NCI-H2029 (cell line): ENCODE measurements around the gene HERC2.
"Not testable (repeated sequence)": the region's sequence is repeated elsewhere in the genome, so short reads cannot be mapped to it uniquely, and the experiment has no call there.

ENCODE experiments used
- DNase-seq: peaks from one replicate; lab custom pipeline; 2025; lab: John Stamatoyannopoulos, UW

The HERC2 gene

DNA sequence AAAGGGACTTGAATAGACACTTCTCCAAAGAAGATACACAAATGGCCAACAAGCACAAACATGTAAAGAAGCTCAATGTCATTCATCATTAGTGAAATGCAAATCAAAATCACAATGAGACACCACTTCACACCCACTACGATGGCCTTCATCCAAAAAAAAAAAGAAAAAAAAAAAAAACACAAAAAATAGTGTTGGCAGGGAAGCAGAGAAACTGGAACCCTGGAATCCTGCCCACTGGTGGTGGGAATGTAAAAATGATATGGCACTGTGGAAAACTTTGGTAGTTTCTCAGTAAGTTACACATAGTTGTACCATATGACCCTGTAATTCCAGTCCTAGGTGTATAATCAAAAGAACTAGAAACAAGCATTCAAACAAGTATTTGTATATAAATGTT, 94.7 kb downstream of the HERC2 start:
- DNase-seq: not testable (repeated sequence)

DNA sequence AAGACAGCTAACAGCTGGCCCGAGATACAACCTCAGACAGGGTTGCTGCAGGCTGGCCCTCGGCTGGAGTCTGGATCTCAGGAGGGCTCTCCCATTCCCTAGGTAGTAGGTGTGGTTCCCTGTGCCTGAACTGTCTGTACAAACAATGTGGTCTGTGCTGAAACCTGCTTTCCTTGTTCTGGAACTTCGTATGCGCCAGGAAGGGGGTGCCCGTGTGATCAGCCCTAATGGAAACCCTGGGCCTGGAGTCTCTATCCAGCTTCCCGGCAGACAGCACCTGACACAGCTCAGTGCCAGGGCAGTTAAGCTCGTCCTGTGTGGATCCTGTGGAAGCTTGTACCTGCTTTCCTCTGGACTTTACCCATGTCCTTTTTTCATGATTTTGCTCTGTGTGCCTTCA, 99.4 kb downstream of the HERC2 start:
- DNase-seq: not testable (repeated sequence)

DNA sequence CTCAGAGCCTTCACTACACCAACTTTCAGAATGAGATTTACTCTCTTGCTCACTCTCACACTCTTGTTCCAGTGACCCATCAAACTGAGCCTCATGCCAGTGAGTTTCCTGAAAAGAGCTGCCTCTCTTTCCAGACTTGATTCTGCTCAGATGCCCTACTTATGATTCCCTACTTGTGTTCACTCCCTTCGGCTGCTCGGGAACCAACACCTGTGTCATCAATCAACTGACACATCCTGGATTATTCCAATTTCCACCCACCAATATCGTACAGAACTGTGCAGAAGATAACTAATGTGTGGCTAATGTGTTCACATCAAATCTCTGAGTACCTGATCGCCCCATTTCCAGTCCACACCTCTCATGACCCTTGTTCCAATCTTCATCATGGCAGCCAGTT, 100.3 kb downstream of the HERC2 start:
- not testable (repeated sequence) for DNase-seq

DNA sequence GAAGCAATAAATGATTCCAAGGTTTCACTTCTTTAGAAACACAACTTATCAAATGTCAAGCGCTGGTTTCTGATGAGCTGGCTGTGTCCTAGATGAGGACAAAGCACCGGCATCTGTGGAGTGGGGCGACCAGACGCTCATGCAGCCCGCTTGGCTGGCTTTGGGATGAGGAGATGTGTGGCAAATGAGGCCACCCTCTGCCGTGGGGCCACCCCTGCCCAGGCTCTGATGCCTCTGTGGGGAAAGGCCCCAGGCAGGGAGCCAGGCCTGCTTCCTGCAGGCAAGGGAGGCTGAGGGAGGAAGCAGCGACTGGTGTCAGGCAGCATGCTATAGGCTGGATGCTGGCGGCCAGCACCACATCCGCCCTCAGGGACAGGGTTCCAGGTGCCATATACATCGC, 102.9 kb downstream of the HERC2 start:
- DNase-seq: no peak

DNA sequence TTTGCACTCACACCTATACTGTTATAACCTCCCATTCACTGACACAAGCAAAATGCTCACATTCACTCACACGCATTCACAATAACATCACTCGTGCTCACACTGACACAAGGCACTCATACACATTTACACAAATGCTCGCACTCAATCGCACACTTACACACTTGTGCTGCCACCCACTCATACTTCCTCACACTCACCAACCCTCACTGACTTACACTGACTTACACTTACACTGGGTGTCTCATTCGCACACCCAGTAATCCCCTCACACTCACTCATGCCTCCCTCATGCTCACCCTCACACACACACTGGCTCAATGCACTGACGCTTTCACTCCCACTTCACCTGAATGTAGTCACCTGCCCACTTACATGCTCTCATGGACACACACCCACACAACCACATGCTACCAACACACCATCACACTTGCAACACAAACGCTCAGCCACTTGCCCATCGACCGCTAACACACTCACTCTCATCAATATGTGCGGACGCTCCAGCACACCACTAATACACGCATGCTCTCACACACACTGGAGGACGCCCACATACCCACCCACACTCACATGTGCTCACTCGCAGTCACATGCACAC, 104.9 kb downstream of the HERC2 start:
- not testable (repeated sequence) for DNase-seq

DNA sequence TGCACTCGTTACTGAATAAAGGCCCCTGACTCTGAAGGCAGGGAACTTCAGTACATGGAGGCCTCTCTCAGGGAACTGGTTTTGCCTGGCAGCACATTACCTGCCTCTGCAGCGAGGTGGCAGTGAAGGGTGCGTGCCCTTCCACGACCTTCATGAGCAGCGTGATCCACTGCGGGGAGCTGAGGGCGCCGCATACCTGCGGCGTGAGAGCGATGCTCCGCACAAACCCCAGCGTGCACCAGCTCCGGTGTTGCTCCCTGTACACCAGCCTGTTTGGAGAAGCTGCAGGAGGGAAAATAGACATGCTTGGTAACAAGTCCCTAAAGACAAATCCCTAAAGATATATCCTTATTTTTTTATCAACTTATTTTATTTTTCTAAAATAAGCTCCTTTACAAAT, 106.5 kb downstream of the HERC2 start:
- not testable (repeated sequence) for DNase-seq

DNA sequence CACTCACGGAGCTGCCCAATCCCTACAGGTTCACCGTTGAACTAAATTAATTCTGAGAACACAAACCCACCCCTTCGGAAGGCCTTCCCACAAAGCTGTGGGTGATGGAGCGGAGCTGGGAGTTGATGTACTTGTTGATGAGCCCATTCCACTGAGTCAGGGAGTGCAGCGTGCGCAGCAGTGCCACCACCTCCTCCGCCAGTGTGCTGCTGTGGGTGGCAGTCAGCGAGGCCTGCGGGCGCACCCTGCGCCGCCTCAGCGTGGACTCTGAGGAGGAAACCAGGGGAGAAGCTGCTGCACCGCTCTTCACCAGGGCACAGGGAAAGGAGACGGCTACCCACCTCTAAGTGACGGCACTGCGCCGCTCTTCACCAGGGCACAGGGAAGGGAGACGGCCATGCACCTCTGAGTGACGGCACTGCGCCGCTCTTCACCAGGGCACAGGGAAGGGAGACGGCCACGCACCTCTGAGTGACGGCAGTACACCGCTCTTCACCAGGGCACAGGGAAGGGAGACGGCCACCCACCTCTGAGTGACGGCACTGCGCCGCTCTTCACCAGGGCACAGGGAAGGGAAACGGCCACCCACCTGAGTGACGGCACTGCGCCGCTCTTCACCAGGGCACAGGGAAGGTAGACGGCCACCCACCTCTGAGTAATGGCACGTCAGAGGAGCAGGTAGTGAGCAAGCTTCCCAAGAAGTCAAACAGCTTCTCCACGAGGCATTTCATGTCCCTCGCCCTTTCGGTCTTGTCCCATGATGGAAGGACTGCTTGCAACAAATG, 107.8 kb downstream of the HERC2 start:
- not testable (repeated sequence) for DNase-seq

DNA sequence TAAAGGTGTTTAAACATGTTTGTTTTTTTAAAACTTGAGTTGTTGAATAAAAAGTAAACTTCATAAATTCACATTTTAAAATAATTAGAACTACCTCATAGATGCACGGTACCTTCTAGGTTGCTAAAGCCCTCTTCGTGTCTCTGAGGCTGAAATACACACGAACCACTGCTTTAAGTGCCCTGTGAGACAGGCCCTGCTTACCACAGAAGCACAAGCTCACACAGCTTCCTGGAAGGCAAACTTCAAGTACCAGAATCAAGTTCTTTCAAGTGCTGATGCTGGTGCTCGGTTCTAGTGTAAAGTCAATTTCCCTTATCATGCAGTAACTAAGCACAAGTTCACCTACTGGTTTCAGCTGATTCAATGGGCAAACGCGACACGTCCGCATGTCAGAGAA, 108.6 kb downstream of the HERC2 start:
- DNase-seq: not testable (repeated sequence)

DNA sequence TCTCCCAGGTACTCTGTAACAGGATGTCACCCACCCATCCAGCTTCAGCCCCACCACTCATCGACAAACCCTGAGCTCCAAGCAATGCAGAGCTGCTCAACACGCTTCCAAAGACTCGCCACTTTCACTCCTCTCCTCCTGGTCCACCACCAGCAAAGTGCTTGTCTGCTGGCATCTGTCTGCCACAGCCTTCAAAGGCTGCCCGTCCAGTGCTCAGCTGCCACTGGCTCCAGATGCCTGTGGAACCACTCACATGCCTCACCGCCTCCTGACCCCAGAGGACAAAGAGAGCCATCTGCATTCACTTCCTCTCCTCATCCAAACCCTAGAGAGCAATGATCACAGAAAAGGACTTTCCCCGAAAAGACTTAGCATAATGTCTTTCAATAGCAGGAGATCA, 113.4 kb downstream of the HERC2 start:
- no peak for DNase-seq

DNA sequence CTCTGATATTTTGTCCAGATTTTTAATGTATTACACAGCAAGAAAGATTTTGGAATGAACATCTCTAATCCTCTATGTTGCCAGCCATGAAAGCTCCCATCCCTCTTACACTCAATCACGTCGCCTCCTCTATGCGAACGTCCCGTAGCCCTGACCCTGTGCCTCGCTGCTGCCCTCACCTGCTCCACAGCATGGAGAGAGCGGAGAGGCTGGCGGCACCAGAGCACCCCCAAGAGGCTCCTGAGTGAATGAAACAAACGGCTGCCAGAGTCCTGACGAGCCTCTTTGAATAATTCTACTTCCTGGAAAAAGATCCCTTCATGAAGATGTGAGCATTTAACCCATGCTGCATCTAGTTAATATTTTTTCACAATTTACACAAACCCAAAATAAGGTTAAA, 116.3 kb downstream of the HERC2 start:
- DNase-seq: not testable (repeated sequence)

DNA sequence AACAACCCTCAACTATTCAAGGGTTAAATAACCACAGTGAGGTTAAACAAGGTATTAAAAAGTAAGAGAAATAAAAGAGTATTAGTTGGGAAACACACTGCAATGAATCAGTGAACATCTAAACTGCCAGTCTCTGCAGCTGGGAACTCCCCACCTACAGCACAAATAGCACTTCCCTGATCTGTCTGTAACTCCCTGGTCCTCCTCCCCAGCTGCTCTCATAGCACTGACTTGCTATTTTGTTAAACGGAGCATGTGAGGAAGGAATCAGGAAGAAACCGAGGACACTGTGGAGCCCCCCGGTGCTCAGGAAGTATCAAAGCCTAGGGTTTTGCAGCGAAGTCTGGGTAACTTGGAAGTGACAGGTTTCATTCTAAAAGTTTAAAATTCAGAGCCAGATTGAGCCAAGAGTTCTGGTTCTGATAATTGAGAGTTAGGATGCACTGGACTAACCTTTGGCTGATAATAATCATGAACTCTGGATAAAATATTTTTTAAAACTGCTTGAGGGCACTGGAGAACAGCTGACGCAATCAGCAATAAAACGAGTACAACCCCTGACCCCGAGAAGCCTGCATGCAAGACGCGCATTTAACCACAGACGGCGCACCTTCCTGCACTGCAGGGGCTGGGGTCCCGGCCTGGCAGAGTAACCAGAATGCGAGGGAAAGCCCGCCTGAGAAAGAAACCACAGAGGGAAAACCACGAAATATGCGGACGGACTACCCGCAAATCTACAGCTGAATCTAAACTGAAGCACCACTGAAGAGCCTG, 118.7 kb downstream of the HERC2 start:
- DNase-seq: not testable (repeated sequence)

DNA sequence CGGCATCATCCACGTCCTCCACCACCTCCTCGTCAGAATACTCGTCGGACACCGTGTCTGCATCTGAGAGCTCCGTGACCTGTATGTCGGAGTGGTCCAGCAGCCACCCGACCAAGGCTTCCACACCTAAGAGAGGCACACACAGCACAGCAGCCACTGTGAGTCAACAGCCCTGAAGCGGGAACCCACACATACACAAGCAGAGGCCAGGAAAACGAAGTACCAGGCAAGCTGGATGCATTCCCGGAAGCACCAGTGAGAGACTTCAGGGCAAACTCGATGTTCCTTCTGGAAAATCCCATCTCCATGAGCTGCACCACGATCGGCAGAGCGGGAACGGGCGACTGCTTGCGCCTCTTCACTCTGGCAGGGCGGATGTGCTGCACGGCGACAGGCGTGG, 119.9 kb downstream of the HERC2 start:
- not testable (repeated sequence) for DNase-seq

DNA sequence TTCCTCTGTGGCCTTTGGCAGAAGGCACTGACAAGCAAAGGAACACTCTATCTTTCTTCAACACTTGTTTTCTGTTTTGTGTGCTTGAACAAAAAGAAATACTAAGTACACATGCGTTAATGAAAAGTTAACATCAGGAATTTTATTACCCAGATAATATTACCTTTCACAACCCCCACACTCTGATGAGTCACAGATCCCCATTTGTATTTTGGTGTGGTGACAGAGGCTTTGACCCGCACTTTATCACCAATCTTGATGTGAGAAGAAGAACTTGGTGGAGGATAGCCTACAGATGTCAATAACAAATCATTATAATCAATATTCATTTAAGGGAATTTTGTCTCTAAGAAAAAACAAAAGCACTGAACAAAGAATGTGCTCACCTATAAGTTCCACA, 123.8 kb downstream of the HERC2 start:
- not testable (repeated sequence) for DNase-seq

DNA sequence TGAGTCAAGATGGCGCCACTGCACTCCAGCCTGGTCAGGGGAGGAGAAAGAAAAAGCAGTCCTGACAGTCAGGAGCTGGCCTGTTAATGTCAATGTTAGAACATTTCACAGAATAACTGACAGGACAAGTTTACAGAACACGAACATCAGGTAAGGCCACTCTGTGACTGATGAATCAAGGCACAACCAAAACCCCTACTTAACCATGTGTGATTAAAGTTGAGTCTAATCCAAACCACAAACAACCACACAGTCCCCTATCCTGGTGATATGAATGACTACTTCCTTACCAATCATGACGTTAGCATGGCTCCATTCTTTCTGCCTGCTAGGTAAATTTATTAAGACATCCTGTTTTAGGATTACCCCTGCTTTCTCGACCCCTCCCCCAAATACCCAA, 124.3 kb downstream of the HERC2 start:
- DNase-seq: not testable (repeated sequence)

DNA sequence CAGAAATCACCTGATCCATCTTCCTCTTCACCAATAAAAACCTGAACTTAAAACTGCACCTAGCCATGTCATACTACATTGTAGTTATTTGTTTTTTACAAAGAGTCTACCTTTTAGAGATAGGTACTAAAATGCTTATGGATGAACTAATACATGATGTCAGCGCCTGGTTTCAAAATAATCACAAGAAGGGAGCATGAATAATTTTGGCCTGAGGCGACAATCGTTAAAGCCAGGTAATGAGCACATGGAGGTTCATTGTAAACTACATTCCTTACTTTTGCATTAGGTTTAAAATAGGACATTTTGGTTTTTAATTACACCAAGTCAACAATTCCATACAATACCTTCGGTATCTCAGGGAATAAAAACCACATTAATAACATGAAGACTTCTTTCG, 125.4 kb downstream of the HERC2 start:
- not testable (repeated sequence) for DNase-seq

DNA sequence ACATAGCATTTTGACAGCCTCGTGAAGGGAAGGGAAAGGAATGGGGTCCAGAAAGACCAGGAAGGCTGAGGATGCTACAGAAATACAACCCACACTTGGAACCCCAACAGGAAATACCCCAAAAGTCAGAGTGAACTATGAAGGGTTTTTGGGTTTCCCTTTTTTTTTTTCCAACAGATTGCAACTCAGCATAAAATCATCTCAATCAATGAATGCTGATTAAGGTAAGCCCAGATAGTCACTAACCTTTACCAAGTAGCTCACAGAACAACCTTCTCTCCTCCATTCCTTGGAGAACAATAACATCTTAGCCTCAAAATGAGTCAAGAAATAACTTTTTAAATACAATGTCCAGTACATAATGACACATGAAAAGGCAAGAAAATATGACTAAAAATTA, 129.2 kb downstream of the HERC2 start:
- DNase-seq: no peak

DNA sequence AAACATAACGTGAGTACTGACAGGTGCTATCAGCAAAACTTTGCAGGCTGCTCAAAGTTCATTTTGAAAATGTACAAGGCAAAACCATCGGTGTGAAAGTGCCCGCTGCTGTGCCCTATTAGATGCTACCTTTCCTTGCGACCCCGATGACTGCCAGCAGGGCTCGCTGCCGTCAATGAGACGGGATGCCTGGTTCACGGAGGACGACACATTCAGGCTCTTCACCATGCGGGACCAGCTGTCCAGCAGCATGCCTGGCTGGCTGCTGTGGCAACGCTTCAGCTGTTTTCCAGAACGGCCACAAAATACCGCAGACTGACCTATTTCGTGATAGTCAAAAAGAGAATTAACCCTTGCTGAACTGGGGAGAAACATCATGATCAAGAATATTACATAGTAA, 130.1 kb downstream of the HERC2 start:
- no peak for DNase-seq

DNA sequence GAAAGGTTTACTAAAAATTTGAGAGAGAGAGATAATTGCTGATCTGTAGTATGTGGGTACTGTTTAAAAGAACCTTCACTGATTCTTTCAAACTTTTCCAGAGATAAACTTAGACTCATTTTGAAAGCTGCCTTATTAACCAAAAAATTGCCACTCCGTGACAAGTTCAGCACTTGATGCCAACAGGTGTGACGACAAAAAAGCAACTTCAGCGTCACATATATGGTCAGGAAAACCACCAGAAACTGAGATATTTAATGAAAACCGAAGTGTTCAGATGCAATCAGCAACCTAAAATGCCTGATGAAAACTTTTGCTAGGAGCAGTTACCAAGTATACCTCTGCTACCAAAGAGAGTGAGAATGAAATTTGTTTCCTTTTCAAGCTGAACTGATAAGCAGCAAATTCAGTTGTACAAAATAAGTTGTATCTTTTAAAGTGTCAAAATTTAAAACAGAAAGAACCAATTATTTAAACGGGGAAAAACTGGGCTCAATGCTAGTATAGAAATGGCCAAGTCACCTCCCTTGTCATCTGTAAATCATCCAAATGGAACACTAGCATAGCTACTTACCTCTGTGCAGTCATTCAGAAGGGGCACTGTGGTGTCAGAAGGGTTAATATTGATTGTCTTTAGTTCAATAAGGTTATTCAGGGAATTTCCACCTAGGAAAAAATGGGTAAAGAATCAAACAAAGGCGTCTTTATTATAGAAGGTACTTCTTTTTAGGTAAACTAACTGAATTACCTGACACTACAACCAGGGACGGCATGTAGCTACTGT, 131.4 kb downstream of the HERC2 start:
- no peak for DNase-seq

DNA sequence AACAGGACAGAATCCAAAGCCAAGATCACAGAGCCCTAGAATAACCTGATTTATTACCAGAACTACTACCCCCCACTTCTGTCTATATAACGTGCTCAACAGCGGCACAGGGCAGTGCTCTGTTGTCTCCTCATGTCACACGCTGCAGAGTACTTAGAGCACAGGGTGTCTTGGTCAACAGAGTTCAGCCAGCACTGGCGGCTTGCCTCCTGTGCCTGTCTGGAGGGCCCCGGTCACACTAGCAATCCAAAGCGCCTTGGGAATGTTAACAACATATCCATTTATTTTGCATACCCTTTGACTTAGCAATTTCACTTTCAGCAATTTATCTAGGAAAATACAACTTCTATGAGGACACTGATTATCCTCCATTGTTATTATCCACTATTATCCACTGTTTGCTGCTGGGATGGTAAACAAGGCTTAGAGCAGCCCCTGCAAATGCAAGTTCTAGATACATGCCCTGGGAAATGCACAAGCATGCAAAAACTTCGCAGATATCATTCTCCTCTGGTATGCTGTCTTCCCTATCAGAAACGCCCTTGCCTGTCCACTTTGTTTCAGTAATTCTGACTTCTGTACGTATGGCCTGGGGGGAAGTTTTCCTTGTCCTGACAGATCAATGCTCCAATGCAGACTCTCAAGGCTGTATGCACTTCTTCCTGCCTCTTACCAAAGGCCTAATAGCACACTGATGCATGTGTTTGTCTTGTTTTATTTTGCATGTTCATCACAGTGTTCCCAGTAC, 136.7 kb downstream of the HERC2 start:
- no peak for DNase-seq

DNA sequence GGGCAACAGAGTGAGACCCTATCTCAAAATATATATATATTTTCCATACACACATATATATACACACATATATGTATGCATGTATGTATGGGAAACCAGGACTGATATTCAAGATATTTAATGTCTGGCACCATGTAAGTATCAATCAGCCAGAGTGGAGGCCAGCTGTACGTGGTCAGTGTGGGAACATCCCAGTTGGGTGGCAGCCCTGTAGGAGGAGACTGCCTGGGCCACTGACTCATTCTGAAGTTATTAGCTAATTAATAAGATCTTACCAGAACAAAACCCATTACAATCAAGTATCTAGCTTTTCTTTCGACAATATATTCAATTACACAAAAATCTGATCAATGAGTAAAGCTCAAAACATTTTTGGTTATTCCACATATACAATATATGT, 137.8 kb downstream of the HERC2 start:
- no peak for DNase-seq

DNA sequence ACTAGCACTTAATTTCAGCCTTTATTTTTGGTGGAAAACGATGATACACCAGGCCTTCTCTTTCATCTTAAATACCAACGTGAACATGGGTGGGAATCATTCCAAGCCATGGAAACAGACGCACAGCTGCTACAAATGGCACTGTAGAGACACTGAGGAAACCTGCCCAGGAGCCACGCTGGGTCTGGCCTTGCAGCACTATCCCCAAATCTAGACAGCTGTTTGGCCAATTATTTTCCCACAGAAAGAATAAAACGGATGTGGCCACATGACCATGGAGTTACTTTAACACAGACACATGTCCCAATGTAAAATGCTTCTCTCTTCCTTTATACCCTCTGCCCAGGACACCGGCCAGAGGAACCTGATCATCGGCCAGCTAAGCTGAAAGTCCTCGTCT, 139.2 kb downstream of the HERC2 start:
- no peak for DNase-seq
